Raji (cell line): ENCODE measurements around the gene NEURL1B.

Source experiments
- POLR2A ChIP-seq: IDR thresholded peaks from 2 replicates; pipeline ENCODE4 v1.6.1; 2011; ENCODE audit warnings: low read depth, low read length, control low read depth; ENCODE audit not compliant: insufficient read depth

Gene NEURL1B

GRCh38 chr5:172659909-172660628 is 19.0 kb downstream of the NEURL1B start:
- TF ChIP-seq POLR2A = no peak

GRCh38 chr5:172660974-172661373 is 19.9 kb downstream of the NEURL1B start:
- TF ChIP-seq POLR2A = no peak

DNA sequence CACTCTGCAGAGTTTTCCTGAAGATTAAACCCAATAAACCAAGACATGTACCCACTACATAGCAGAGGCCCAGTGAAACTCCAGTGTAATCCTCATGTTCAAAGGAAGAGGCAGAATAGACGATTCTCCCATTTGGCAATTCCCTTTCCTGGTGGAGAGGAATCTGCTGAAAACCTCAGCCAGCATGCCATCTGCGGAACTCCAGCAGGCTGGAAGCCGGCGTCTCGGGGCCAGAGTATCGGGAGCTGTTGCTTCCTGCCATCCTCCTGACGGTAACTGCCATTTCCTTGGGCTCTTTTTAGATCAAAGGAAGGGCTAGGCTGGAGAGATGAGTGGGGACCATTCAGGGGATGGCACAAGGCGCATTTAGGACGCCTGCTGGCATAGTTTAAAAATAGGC is 20.5 kb downstream of the NEURL1B start:
- no peak for TF ChIP-seq POLR2A

- no peak for TF ChIP-seq POLR2A
These were observed 21.5 kb downstream of the NEURL1B start for GRCh38 chr5:172662596-172662995.

DNA sequence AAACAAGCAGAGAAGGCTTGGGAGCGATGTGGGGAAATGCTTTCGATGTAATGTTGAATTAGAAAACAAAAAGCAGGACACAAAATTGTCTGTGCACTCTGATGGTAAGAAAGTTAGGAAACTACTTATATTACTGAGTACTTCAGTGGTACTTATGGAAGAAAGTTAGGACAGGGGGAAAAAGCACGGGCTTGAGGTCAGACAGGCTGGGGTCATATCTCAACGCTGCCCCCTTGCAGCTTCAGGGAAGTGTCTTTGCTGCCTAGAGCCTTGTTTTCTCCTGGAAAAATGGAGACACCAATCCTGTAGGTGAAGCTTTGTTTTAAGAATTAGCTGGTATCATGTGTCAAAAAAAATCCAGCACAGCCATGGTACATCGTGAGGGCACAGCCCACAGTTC is 23.0 kb downstream of the NEURL1B start:
- no peak for TF ChIP-seq POLR2A

- no peak for TF ChIP-seq POLR2A
These were observed 23.8 kb downstream of the NEURL1B start for GRCh38 chr5:172664681-172665541.

- TF ChIP-seq POLR2A = no peak
These were observed 25.2 kb downstream of the NEURL1B start for GRCh38 chr5:172666251-172666650.

- no peak for TF ChIP-seq POLR2A
These were observed 26.9 kb downstream of the NEURL1B start for GRCh38 chr5:172667786-172668593.

DNA sequence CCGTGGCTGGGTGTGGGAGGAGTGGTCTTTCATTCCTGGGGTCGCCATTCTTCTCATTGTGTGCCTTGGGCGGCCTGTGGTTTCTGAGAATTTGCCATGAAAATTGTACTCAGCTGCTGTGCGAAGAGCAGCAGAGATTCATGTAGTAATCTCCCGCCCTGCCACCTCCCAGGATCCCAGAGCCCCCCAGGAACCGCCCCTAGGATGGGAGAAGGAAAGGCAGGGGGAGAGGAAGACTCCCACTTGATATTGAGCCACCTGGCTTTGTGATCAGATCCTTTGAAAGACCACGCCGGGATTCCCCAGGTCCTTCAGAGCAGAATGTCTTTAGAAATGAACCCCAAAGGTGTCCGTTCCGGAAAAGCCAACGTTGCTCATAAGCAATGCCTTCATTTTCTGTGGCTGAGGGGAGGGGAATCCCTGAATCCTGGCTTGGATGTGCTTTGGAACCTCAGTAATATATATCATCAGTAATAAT is 27.6 kb downstream of the NEURL1B start:
- no peak for TF ChIP-seq POLR2A

DNA sequence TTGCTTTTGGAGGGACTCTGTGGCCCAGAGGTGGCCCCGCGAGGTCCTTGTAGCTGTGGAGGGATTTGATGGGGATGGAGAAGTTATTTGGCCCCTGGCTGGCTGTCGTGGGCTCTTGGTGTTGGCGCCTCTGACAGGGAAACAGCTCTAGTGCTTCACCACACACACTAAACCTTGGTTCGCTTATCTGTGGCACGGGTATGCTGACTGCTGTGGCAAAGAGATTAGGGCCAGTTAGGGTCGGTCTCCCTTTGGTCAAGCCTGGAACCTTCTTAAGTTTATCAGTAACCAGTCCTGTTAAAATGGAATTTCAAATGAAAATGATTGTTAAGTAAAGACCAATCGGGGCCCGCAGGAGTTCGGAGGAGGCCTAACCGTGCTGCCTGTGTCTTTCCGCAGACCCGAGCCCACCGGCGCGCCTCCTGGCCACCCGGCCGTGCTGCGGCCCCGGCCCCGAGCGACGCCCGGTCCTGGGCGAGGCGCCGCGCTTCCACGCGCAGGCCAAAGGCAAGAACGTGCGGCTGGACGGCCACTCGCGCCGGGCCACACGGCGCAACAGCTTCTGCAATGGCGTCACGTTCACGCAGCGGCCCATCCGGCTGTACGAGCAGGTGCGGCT is 28.4 kb downstream of the NEURL1B start:
- TF ChIP-seq POLR2A = no peak

DNA sequence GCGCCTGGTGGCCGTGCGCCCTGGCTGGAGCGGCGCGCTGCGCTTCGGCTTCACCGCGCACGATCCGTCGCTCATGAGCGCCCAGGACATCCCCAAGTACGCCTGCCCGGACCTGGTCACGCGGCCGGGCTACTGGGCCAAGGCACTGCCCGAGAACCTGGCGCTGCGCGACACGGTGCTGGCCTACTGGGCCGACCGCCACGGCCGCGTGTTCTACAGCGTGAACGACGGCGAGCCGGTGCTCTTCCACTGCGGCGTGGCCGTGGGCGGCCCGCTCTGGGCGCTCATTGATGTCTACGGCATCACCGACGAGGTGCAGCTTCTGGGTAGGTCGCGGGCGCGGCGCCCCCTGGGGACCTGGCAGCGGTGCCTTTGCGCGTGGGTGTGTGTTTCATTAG is 28.9 kb downstream of the NEURL1B start:
- TF ChIP-seq POLR2A = no peak

DNA sequence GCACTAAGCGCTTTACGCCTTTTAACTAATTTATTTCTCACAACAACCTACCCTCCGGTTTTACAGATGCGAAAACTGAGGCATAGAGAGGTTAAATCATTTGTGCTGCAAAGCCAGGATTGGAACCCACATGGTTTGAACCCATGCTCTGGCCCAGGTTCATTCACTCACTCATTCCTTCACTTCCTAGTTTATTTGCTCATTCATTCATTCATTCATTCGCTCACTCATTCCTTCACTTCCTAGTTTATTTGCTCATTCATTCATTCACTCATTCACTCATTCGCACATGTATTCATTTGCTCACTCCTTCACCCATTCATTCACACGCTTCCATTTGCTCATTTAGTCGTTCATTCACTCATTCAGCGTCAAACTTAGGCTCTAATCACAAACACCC is 29.4 kb downstream of the NEURL1B start:
- no peak for TF ChIP-seq POLR2A

DNA sequence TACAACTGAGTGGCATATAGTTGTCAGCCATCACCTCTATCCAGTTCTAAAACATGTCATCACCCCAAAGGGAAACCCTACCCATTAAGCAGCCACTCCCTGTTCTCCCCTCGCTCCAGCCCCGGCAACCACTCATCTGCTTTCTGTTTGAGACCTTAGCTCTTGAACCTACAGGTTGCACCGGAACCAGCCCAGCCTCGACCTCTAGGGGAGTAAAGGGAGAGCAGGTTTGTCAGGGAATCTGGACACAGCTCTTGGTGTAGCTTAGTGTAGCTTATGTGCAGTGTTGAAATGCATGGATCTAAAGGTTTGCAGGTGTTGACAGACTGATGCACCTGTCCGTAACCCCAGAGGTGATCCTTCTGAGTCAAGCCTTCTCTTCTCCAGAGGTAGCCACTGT is 30.0 kb downstream of the NEURL1B start:
- no peak for TF ChIP-seq POLR2A

DNA sequence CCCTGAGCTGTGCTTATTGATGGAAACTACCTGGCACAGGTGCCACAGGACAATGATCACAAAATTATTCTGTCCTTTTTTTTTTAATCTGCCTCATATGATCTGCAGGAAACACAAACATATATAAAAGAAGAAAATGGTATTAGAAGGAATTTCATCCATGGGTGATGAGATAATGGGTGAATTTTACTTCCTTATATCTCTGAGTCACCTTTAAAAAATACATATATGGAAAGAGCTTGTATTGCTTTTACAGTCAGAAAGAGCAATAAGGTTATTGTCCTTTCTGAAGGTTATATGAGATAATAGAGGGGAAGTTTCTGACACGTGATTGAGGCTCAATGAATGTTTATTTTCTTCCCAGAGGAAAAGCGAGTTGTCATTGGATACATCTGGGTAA is 31.6 kb downstream of the NEURL1B start:
- TF ChIP-seq POLR2A = no peak

- no peak for TF ChIP-seq POLR2A
These were observed 33.1 kb downstream of the NEURL1B start for GRCh38 chr5:172674155-172674554.
